ENCODE data around the gene FIGNL1.

FIGNL1 gene

GRCh38 chr7:50492770-50493519, 42.8 kb upstream of the FIGNL1 start:
- no peak for TF ChIP-seq CTCF (IDR thresholded peaks at IDR 0.05; ENCODE audit: low read depth, low read length)
- H3K4me3 ChIP-seq (ENCODE audit: low read depth, low read length): no peak overlapping the region

- no peak for TF ChIP-seq CTCF (IDR thresholded peaks at IDR 0.05; ENCODE audit: low read depth, low read length)
- H3K4me3 ChIP-seq (ENCODE audit: low read depth, low read length): no peak overlapping the region
Observed at GRCh38 chr7:50491943-50492342, 41.8 kb upstream of the FIGNL1 start.

GRCh38 chr7:50491209-50491608, 41.1 kb upstream of the FIGNL1 start:
- no peak overlapping the region for H3K4me3 ChIP-seq (ENCODE audit: low read depth, low read length)
- TF ChIP-seq CTCF (IDR thresholded peaks at IDR 0.05; ENCODE audit: low read depth, low read length): no peak

- no peak for TF ChIP-seq CTCF (IDR thresholded peaks at IDR 0.05; ENCODE audit: low read depth, low read length)
- no peak overlapping the region for H3K4me3 ChIP-seq (ENCODE audit: low read depth, low read length)
Observed at GRCh38 chr7:50488379-50488778, 38.2 kb upstream of the FIGNL1 start.

GRCh38 chr7:50486512-50486911, 36.4 kb upstream of the FIGNL1 start:
- H3K4me3 ChIP-seq (ENCODE audit: low read depth, low read length): no peak overlapping the region
- no peak for TF ChIP-seq CTCF (IDR thresholded peaks at IDR 0.05; ENCODE audit: low read depth, low read length)

GRCh38 chr7:50481867-50482266, 31.7 kb upstream of the FIGNL1 start:
- TF ChIP-seq CTCF (IDR thresholded peaks at IDR 0.05; ENCODE audit: low read depth, low read length): no peak
- no peak overlapping the region for H3K4me3 ChIP-seq (ENCODE audit: low read depth, low read length)

- no peak for TF ChIP-seq CTCF (IDR thresholded peaks at IDR 0.05; ENCODE audit: low read depth, low read length)
- H3K4me3 ChIP-seq (ENCODE audit: low read depth, low read length): no peak overlapping the region
Observed at GRCh38 chr7:50480797-50481196, 30.6 kb upstream of the FIGNL1 start.

Measured in WI38 (cell line).